DMS153 treated with DMSO at 0.1 percent for 48 hours (cell line): Measurements from ENCODE around the gene RMI1.
A peak's percentile ranks its signal among the peaks of the same experiment; 100 is the strongest.

Source experiments
- DNase-seq: peaks from one replicate; lab custom pipeline; 2025; ENCODE audit not compliant: unreplicated experiment; lab: John Stamatoyannopoulos, UW

RMI1 gene

GRCh38 chr9:83967073-83967472 is 13.5 kb upstream of the RMI1 start:
- DNase-seq, result no peak

- no peak for DNase-seq
Measured at GRCh38 chr9:83969602-83970001, 11.0 kb upstream of the RMI1 start.

GRCh38 chr9:83971485-83971884 is 9.1 kb upstream of the RMI1 start:
- DNase-seq, result no peak

GRCh38 chr9:83972286-83972685 is 8.3 kb upstream of the RMI1 start:
- no peak for DNase-seq

GRCh38 chr9:83975300-83975699 is 5.3 kb upstream of the RMI1 start:
- DNase-seq, result no peak

GRCh38 chr9:83976372-83976771 is 4.2 kb upstream of the RMI1 start:
- DNase-seq, result no peak

GRCh38 chr9:83977196-83977595 is 3.4 kb upstream of the RMI1 start:
- no peak for DNase-seq

GRCh38 chr9:83978992-83979811 is 1.4 kb upstream of the RMI1 start:
- DNase-seq, result peak; percentile 27

- peak; percentile 97 for DNase-seq
Measured at GRCh38 chr9:83979812-83980394, 702 bp upstream of the RMI1 start, which contains the start of gene HNRNPK. HNRNPK (minus strand) TSS chr9:83980215; CDS start chr9:83978252, 1,963 bp downstream.

- DNase-seq, result peak; percentile 45
Measured at GRCh38 chr9:83981126-83981871, 694 bp downstream of the RMI1 start.

GRCh38 chr9:83986195-83986594 is 5.6 kb downstream of the RMI1 start:
- DNase-seq, result no peak

- no peak for DNase-seq
Measured at GRCh38 chr9:83986765-83987401, 6.3 kb downstream of the RMI1 start.

GRCh38 chr9:83987402-83987791 is 6.8 kb downstream of the RMI1 start:
- no peak for DNase-seq

- DNase-seq, result no peak
Measured at GRCh38 chr9:83988411-83988810, 7.8 kb downstream of the RMI1 start.

GRCh38 chr9:83991355-83991754 is 10.8 kb downstream of the RMI1 start:
- no peak for DNase-seq

GRCh38 chr9:83992407-83992806 is 11.8 kb downstream of the RMI1 start:
- no peak for DNase-seq

GRCh38 chr9:83992901-83993300 is 12.3 kb downstream of the RMI1 start:
- DNase-seq, result no peak

- DNase-seq, result no peak
Measured at GRCh38 chr9:83996126-83996525, 15.5 kb downstream of the RMI1 start.

GRCh38 chr9:83999141-83999918 is 18.7 kb downstream of the RMI1 start:
- no peak for DNase-seq

GRCh38 chr9:84000186-84000585 is 19.6 kb downstream of the RMI1 start:
- no peak for DNase-seq

- DNase-seq, result no peak
Measured at GRCh38 chr9:84001621-84002020, 21.0 kb downstream of the RMI1 start.
